Stimulated activated CD4-positive, alpha-beta T cell treated with anti-CD3 and anti-CD28 coated beads, Interleukin-15, amount 100 ng/mL, for 1 hour (primary cell): ENCODE results near the gene PAQR6.
A peak's percentile ranks its signal among the peaks of the same experiment; 100 is the strongest.
"Not testable (repeated sequence)": the region's sequence is repeated elsewhere in the genome, so short reads cannot be mapped to it uniquely, and the experiment has no call there.

Source experiments
- DNase-seq, 2 donors: peaks; one replicate each; pipeline ENCODE4 v3.0.0-alpha.2; 2020; ENCODE audit warnings: low read depth in 1 of 2, low spot score in 1 of 2

PAQR6 gene

GRCh38 chr1:156232201-156232894 is 15.5 kb downstream of the PAQR6 start:
- no peak for DNase-seq

GRCh38 chr1:156230473-156230837 is 17.4 kb downstream of the PAQR6 start:
- DNase-seq, result no peak

- DNase-seq, result no peak
Observed at GRCh38 chr1:156229809-156230472, 17.9 kb downstream of the PAQR6 start.

- no peak for DNase-seq
Observed at GRCh38 chr1:156228501-156228900, 19.4 kb downstream of the PAQR6 start.

- DNase-seq, result no peak
Observed at GRCh38 chr1:156226782-156227181, 21.1 kb downstream of the PAQR6 start.

GRCh38 chr1:156226116-156226538 is 21.7 kb downstream of the PAQR6 start:
- no peak for DNase-seq

- no peak for DNase-seq
Observed at GRCh38 chr1:156225677-156226014, 22.2 kb downstream of the PAQR6 start.

GRCh38 chr1:156221986-156222692 is 25.7 kb downstream of the PAQR6 start:
- DNase-seq, result no peak

GRCh38 chr1:156220226-156220625 is 27.6 kb downstream of the PAQR6 start:
- DNase-seq, result no peak

GRCh38 chr1:156217871-156218270 is 30.0 kb downstream of the PAQR6 start:
- DNase-seq, result no peak

- not testable (repeated sequence) for DNase-seq
Observed at GRCh38 chr1:156216361-156217086, 31.3 kb downstream of the PAQR6 start.

- no peak for DNase-seq
Observed at GRCh38 chr1:156214024-156214748, 33.7 kb downstream of the PAQR6 start.

GRCh38 chr1:156213644-156213966 is 34.3 kb downstream of the PAQR6 start:
- DNase-seq, result no peak

- DNase-seq, result peak; percentile 90 to 91
Observed at GRCh38 chr1:156212833-156213643, 34.8 kb downstream of the PAQR6 start, which contains the start of gene PMF1. PMF1 (plus strand) TSS chr1:156213007; CDS start chr1:156213016, 9 bp downstream.

- DNase-seq, result no peak
Observed at GRCh38 chr1:156212130-156212529, 35.7 kb downstream of the PAQR6 start.

- no peak for DNase-seq
Observed at GRCh38 chr1:156211243-156211642, 36.6 kb downstream of the PAQR6 start.

- no peak for DNase-seq
Observed at GRCh38 chr1:156204686-156205085, 43.2 kb downstream of the PAQR6 start.

GRCh38 chr1:156203331-156203730 is 44.5 kb downstream of the PAQR6 start:
- no peak for DNase-seq

- no peak for DNase-seq
Observed at GRCh38 chr1:156200044-156200443, 47.8 kb downstream of the PAQR6 start.

GRCh38 chr1:156198831-156199349 is 49.0 kb downstream of the PAQR6 start:
- no peak for DNase-seq
